ENCODE measurements around the gene ARID1B.

Gene ARID1B

DNA sequence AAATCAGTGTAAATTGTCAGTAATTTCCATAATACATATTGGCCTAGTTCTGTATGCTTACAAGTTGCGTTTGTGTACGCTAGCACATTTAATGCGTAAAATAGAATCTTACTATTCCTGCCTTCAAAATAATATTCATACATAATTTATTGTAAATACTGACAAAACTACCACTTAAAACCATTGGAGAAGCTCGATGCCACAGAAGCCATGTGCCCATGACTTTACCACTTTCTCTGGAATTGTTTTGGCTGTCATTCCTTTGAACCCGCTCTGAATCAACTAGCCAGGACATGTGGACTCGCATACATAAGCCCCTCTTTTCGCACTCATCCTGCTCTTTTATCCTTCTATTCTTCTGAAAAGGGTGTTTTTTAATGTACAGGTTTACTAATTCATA lies 394.6 kb downstream of the ARID1B start:
- no peak for DNase-seq

GRCh38 chr6:157172231-157172701 lies 395.1 kb downstream of the ARID1B start:
- no peak for DNase-seq

DNA sequence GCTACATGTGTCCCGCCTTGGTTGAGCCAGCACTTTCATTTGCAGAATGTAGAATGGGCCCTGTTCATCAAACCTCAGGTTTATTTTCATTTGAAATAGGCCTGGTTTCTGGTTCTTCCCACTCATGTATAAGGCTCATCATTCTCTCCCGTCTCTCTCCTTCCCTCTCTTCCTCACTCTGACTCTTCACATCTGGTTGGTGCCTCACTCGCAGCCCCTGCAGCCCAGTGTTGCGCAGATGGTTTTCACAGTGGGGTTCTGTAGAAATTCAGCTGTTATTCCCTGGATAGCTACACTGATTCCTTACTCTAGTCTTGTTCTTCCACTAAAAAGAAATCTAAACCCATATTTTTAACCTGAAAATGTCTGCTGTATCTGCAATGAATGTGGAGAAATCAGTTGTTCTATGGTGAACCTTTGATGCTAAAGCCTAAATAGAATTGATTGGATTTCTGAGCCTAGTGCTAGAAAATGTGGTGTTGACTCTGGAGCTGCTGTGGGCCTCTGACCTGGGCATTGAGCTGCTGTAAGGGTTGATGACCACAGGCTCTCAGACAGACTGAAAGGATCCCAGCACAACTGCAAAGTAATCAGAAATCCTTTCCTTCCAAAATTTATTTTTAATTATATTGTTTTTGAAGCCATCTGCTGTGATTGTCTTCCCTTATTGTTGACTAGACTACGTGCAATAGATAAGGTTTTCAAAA lies 395.8 kb downstream of the ARID1B start:
- DNase-seq = no peak

DNA sequence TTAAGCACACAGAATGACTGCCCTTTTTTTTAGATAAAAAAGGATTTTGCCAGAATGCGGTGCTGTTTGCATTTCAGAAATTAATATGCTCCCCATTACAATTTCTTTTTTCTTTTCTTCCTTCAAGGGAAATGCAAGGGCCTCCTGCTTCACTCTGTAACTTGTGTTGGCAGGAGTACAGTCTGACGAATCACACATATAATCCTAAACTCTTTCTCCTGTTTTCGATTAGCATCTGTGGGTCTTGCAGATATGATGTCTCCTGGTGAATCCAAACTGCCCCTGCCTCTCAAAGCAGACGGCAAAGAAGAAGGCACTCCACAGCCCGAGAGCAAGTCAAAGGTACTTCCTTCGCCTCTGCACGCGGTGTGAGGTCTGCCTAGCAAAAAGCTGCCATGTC lies 396.6 kb downstream of the ARID1B start:
- DNase-seq = no peak

DNA sequence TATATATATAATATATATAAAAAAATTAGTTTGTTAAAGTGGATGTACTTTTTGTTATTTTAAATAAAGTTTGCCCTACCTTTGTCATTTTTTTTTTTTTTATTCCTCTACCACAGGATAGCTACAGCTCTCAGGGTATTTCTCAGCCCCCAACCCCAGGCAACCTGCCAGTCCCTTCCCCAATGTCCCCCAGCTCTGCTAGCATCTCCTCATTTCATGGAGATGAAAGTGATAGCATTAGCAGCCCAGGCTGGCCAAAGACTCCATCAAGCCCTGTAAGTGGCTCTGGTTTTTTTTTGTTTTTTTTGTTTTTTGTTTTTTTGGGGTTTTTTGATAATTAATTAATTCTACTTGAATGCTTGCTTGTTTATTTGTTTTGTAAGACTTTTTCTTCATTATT lies 397.6 kb downstream of the ARID1B start:
- no peak for DNase-seq

- no peak for DNase-seq
Measured at GRCh38 chr6:157177731-157178336, 400.7 kb downstream of the ARID1B start.

- no peak for DNase-seq
Measured at GRCh38 chr6:157181649-157182048, 404.5 kb downstream of the ARID1B start.

DNA sequence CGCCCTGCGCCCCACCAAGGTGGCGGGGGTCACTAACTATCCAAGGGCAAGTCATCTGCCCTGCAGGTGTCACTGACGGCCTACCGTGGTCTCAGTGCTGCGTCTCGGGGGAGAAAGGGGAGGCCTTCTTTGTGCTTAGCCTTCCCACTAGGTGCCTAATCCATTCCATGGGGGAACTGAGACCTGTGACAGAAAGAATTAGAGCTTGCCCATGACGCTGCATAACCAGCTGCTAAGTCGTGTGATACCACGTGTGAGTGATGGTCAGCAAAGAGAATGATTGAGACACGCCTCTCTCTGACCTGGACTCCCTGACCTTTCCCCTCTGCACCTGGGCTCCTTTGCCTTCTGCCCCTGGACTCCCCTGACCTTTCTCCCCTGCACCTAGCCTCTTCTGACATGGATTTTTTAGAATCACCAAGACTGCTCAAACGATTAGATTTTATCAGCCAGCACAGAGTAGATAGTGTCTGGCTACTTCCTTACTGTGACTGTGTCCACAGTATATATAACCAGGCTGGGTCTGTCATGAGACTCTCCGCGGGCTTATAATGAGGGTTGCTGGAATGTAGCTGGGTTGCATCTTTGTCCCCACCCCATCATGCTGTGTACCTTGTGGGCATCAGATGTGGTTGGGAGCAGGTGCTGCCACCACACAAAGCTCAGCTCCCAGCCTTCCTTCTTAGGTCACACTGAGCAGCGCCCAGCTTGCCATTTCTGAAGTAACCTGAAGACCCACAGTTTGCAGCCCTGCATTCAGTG lies 405.5 kb downstream of the ARID1B start:
- no peak for DNase-seq

DNA sequence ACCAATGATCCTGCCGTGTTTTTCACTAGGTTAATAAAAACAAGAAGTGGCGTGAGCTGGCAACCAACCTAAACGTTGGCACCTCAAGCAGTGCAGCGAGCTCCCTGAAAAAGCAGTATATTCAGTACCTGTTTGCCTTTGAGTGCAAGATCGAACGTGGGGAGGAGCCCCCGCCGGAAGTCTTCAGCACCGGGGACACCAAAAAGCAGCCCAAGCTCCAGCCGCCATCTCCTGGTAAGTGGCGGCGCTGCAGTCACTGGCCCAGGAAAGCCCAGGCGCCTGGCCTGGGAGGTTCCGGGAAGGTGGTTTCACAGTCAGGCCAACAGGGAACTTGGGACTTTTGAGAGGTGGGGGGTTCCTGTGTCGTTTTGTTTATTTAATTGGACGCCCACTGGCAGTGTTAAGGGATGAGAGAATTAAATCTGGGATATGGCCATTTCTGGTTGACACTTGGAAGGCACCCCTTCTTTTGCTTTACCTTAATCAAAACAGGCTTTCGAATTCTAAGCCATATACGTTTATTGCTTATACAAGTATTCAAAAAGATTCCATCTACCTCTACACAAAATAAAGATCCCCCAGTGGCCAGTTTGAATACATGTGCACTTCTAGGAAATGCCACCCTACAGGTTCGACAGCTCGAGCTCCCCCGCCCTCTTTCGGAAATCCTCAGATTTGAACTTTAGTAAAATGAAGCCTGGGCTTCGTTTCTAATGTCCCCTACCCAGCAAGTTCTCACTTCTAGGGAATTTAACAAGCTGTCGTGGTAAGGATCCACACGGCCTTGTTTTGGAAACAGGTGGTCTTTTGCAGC lies 407.2 kb downstream of the ARID1B start:
- peak; percentile 8 for DNase-seq

DNA sequence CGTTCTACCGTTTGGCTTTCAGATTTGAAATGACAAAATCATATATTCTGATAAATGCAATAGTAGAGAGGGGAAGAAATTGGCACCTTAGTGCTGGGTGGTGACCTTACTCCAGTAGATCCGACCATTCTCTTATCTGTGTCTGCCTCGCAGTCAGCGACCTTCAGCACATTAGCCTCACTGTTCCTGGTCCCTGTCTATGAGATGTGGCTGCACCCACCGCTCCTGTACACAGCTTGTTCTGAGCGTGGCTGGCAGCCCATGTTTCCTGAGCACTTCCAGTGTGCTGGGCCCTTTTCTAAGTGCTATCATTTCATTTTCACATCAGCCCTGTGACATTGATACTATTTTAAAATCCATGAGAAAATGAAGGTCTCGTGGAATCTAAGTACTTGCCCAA lies 408.0 kb downstream of the ARID1B start:
- no peak for DNase-seq

DNA sequence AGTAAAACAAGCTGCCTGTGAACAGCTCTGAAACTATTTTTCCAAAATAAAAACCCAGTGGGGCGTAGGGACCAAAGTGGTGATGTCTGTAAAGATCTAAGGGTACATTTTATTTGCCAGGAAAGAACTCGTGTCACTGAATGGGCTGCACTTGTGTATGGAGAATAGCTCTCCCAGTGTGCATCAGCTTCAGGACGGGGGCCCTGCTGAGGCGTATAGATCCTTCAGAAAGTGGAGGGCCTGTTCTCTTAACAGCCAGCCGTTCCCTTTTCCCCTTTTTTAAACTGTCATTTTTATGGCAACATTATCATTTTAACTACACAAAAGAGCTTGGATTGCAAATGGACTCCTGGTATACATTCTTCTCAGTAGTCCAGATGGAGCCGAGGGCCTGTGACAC lies 408.8 kb downstream of the ARID1B start:
- no peak for DNase-seq

- DNase-seq = no peak
Measured at GRCh38 chr6:157186785-157187181, 409.6 kb downstream of the ARID1B start.

DNA sequence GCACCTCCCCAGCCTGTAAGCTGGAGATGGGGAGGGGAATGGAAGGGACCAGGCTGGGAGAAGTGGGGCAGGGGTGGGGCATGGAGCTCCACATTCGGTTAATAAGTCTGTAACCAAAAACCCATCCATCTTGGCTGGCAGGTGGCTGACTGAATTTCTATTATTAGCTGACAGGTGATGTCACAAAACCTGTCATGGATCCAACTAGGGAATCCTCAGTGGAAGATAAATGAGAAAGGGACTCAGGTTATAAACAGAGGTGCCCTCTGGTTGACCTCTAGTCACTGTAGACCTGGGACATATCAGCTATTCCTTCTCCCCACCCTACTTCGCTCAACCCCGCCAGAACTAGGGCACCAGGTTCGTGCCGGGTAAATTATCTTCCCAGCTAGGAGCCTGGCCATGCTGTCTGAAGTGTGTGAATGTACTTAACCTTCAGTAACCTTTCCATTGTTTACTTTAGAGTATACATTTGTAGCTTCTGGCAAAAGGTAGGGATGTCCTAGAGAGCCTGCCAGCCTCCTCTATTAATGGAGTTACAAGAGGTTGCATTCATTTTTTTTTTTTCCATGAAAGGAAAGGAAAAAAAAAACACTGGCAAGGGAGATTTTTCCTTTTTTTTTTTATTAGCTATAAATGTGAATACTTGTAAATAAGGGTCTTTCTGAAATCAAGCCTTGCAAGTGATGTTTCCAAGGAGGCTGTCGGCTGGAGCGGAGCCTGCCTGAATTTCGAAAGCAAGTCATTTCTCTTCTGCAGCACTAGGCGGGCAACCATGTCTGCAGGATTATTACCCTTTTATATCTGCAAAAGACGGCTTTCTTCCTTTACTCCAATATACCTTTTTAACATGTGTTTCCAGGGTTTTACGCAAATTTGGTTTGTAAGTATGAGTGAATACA lies 410.3 kb downstream of the ARID1B start:
- no peak for DNase-seq

DNA sequence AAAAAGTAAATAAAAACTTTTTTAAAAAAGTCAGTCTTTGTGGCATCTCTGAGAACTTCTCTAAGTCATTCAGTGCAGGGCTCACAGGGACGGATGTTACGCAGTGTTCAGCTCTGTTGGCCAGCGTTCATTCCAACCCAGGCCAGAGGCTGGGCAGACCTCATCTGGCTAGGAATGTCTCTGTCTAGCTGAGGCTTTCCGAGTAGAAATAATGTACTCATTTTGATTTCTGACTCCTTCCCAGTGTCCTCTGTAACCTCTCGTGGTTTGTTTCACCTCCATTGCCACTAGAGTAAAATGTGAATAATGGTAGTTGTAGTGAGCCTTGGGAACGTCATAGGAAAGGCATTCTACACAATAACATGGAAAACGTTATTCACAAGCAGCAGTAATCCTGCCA lies 411.0 kb downstream of the ARID1B start:
- DNase-seq = no peak

DNA sequence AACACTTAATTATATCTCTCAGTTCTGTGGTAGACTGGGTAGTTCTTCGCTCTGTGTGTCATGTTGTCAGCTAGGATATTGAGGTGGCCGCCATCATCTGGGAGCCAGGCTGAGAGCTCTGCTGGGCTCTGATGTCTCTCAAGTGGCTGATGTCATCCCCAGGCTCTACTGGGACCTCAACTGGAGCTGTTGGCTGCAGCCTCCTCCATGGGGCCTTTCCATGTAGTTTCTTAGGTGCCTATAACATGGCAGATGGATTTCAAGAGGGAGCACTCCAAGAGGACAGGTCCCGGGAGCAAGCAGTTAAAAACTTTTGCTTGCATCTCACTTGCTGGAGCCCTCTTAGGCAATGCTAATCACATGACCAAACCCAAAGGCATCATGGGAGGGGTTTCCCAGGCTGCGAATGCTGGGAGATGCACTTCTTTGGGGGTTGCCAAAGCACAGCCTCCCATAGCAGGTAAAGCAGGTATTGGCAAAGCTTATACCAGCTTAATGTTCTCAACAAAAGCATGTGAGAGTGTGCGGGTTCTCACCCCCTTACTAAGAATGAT lies 416.3 kb downstream of the ARID1B start:
- DNase-seq = no peak

GRCh38 chr6:157194110-157194509 lies 416.9 kb downstream of the ARID1B start:
- no peak for DNase-seq

- no peak for DNase-seq
Measured at GRCh38 chr6:157194643-157195042, 417.5 kb downstream of the ARID1B start.

GRCh38 chr6:157196391-157196790 lies 419.2 kb downstream of the ARID1B start:
- no peak for DNase-seq

- DNase-seq = no peak
Measured at GRCh38 chr6:157198425-157199279, 421.5 kb downstream of the ARID1B start.

DNA sequence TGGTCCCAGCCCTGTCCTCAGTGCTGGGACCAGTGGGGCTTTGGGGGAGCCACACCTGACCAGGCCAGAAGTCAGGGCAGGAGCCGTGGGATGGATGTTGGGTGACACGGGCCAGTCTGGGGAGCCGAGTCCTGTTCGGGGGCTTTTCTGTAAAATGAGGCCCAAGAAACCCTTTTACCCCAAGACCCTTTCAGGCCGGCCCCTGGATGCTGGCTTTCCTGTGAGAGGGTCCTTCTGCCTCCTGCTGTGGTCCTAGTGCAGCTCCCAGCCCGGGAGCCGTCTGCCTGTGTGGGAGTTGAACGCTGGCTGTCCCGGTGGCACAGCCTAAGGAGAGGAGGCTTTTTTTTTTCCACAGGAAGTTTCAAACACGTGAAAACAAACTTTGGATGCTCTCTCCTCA lies 422.9 kb downstream of the ARID1B start:
- no peak for DNase-seq

DNA sequence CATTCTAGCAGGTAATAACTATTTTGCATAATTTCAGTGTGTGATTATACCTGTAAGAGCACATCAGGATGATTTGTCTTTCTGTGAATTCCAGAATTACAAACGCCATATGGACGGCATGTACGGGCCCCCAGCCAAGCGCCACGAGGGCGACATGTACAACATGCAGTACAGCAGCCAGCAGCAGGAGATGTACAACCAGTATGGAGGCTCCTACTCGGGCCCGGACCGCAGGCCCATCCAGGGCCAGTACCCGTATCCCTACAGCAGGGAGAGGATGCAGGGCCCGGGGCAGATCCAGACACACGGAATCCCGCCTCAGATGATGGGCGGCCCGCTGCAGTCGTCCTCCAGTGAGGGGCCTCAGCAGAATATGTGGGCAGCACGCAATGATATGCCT lies 423.4 kb downstream of the ARID1B start:
- DNase-seq = no peak
